Small intestine (tissue), 7 donors: ENCODE results near the gene DYNAP. TPM values are rescaled to one million over a fixed set of nuclear protein-coding genes. Genes with fewer than 3 reads are reported as not detected.

Experiments
- DNase-seq, 2 donors: peaks; one replicate each; pipeline versions ENCODE4 v3.0.0 to v3.0.0-alpha.2; 2013
- FAIRE-seq: peaks from 2 replicates; lab custom pipeline; 2012; peaks lifted over from hg19 to GRCh38; lab: Jason Lieb, UNC
- H3K27ac ChIP-seq, 3 donors: one replicate each; pipeline ENCODE4 v1.5.1; 2013; ENCODE audit warnings: low read length in 2 of 3, mild to moderate bottlenecking in 2 of 3, control low read depth in 1 of 3, inconsistent platforms in 1 of 3, low read depth in 1 of 3, moderate library complexity in 1 of 3
- H3K27me3 ChIP-seq, 3 donors: one replicate each; pipeline ENCODE4 v1.6.1; 2013; ENCODE audit warnings: low read length in 3 of 3, inconsistent platforms in 1 of 3; ENCODE audit not compliant: control insufficient read depth in 3 of 3, insufficient read depth in 3 of 3
- H3K36me3 ChIP-seq, 3 donors: one replicate each; pipeline ENCODE4 v1.6.1; 2013; ENCODE audit warnings: low read length in 3 of 3, inconsistent platforms in 1 of 3, low read depth in 1 of 3, mild to moderate bottlenecking in 1 of 3, moderate library complexity in 1 of 3; ENCODE audit not compliant: control insufficient read depth in 3 of 3, insufficient read depth in 2 of 3
- H3K4me1 ChIP-seq, 3 donors: one replicate each; pipeline ENCODE4 v1.6.1; 2013; ENCODE audit warnings: low read length in 2 of 3, inconsistent platforms in 1 of 3, low read depth in 1 of 3, mild to moderate bottlenecking in 1 of 3, moderate library complexity in 1 of 3; ENCODE audit not compliant: control insufficient read depth in 3 of 3, insufficient read depth in 2 of 3
- H3K4me3 ChIP-seq, 3 donors: one replicate each; pipeline ENCODE4 v1.5.1; 2013; ENCODE audit warnings: low read length in 3 of 3, control low read depth in 1 of 3, inconsistent platforms in 1 of 3, low read depth in 1 of 3, mild to moderate bottlenecking in 1 of 3, moderate library complexity in 1 of 3
- H3K9me3 ChIP-seq, 2 donors: one replicate each; pipeline ENCODE4 v1.6.1; 2013; ENCODE audit warnings: low read depth in 1 of 2, low read length in 1 of 2; ENCODE audit not compliant: control insufficient read depth in 2 of 2, insufficient read depth in 1 of 2
- WGBS, 3 donors: extraction: QIAGEN DNeasy Blood & Tissue Kit; methylation state at CpG; one replicate each; pipeline ENCODE4 v1.1.7; 2013; 5-methylcytosine and 5-hydroxymethylcytosine counted together
- polyA plus RNA-seq, 4 donors: library from polyadenylated mRNA; stranded (reverse) in 3 of 4; unstranded in 1 of 4; fragments of 200-250 nt in 3 of 4; fragments of 120-200 nt in 1 of 4; gene quantifications; one replicate each; pipeline versions ENCODE4 v1.2.1 to v1.2.3, GENCODE V29; 2013
- donor health status: healthy with polysubstance abuse.
- donor health status: control.
- donor health status: control.
- donor health status: Bipolar disorder and iron deficiency.
- donor health status: healthy.

The DYNAP gene
- polyA plus RNA-seq, 4 donors = 0.18 TPM; not detected in 3

DNA sequence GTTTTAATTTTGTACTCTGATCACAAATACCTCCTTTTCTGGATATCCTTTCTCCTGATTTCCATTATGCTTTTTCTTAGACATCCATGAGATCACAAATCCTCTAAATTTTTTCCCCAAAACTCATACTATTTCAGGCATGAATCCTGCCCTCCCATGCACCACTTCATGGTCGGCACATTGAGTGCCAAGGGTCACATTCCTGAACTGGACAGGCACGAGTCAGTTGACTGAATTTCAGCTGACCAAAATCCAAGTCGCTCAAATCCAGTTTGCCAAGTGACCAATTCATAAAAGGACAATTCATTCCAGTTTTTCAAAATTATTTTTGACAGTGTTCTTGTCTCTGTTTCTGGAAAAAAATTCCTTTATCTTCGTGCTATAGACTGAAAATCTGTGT, 22.1 kb downstream of the DYNAP start:
- peaks cover 0 to 13% (median 0%) of the 10 kb centered on the region in 3 donors for H3K4me1 ChIP-seq
- no peak overlapping the region for H3K4me3 ChIP-seq
- no peak overlapping the region for H3K27ac ChIP-seq
- no peak for FAIRE-seq
- DNase-seq = no peak
- H3K27me3 ChIP-seq = no peaks in the 10 kb centered on the region
- WGBS, 3 donors = 80 to 82% (median 80%) methylated on average over 4 of the region's 4 CpGs
- H3K9me3 ChIP-seq = peaks cover 0 to 3% of the 10 kb centered on the region in 2 donors
- no peaks in the 10 kb centered on the region for H3K36me3 ChIP-seq

DNA sequence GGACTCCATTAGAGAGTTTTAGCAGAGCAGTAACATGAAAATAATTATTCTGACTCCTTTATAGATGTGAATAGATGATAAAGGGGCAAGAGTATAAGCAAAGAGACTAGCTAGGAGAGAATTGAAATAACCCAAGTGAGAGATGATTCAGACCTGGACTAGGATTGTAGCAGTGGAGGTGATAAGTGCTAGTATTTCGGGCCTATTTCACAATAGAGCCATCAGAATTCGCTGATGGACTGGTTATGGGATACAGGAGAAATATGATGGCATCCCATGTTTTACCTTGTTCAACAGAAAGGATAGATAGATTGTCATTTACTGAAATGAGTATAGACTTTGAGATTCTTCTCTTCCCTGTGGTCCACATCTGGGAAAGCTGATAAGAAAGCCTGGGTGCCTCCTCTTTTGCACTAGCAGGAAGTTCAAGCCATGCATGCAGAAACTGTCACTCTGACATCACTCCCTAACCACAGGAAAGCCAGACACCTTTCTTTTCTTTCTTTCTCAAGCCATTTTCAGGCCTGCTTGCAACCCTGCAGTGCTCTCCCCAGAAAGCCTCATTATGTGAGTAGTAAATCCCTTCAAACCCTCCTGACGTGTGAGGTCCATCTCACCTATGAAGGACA, 25.3 kb downstream of the DYNAP start:
- H3K27me3 ChIP-seq = no peaks in the 10 kb centered on the region
- no peaks in the 10 kb centered on the region for H3K36me3 ChIP-seq
- H3K9me3 ChIP-seq = peaks cover 0 to 8% of the 10 kb centered on the region in 2 donors
- peaks cover 0 to 10% (median 0%) of the 10 kb centered on the region in 3 donors for H3K4me1 ChIP-seq
- no peak overlapping the region for H3K27ac ChIP-seq
- FAIRE-seq = no peak
- 78 to 93% (median 82%) methylated on average over 3 of the region's 3 CpGs for WGBS, 3 donors
- H3K4me3 ChIP-seq = no peak overlapping the region
- DNase-seq = no peak

DNA sequence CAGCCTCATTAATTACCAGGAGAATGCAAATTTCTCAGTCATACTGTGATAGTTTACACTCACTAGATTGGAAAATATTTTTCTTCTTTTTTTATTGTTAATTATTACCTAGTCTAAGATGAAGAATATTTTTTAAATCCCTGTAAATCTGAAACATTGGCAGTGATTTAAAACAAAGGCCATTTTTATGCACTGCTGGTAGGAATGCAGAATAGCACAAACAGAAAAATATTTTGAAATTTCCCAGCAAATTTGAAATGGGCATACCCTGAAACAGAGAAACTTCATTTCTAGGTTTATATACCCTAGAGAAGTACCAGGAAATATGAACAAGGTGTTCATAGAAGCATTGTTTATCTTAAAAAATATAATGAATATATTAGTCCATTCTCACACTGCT, 31.0 kb downstream of the DYNAP start:
- Histone ChIP-seq H3K4me3 (no peak overlapping the region), H3K4me1 (no peaks in the 10 kb centered on the region), H3K9me3 (peaks cover 0 to 9% of the 10 kb centered on the region in 2 donors), H3K27ac (no peak overlapping the region), H3K27me3 (no peaks in the 10 kb centered on the region), H3K36me3 (no peaks in the 10 kb centered on the region)
- FAIRE-seq (no peak), DNase-seq (no peak)

DNA sequence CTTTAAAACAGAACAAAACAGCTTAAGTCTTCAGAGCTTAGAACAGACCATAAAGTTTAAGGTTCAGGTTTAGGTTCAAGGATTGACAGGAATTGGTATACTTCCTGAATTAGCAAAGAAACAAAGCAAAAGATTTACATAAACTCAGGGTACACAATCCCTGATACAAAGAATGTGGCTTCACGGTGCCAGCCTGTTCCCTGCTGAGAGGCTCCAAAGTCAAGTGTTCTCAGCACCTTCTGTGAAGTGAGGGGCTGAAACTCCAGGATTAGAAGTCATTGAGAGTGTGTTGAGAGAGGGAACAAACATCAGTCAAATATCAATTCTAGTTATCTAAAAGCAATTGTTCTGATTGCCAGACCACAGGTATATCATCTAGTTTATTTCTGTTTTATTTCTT, 35.7 kb downstream of the DYNAP start:
- no peak overlapping the region for H3K4me3 ChIP-seq
- FAIRE-seq = no peak
- peaks cover 0 to 5% of the 10 kb centered on the region in 2 donors for H3K9me3 ChIP-seq

DNA sequence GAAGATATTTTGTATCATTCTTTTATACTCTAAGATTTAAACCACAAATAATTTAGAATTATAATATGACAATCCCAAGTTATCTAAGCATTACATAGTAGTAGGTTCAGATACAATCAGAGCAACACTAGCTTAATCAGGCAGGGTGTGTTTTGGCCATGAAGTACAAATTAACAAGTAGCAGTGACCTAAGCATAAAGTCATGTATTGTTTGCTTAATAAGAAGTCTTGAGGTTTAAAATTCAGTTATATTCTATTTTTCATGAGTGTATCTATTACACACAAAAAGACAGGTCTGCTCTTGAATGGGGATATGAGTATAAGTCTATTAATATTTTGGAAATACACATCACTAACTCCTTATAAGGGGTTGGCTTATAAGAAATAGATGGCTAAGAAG, 39.9 kb downstream of the DYNAP start:
- no peaks in the 10 kb centered on the region for H3K36me3 ChIP-seq
- no peak for FAIRE-seq
- H3K9me3 ChIP-seq = peaks cover 0 to 1% of the 10 kb centered on the region in 2 donors
- no peak overlapping the region for H3K4me3 ChIP-seq
- no peak for DNase-seq
- H3K27me3 ChIP-seq = no peaks in the 10 kb centered on the region
- no peaks in the 10 kb centered on the region for H3K4me1 ChIP-seq
- H3K27ac ChIP-seq = no peak overlapping the region

More for the DNA sequence above, 35.7 kb downstream of the DYNAP start:
- Histone ChIP-seq H3K4me1 (no peaks in the 10 kb centered on the region), H3K27ac (no peak overlapping the region), H3K36me3 (no peaks in the 10 kb centered on the region), H3K27me3 (no peaks in the 10 kb centered on the region)
- WGBS, 3 donors = 75 to 88% (median 85%) methylated on average over 1 of the region's 1 CpG
- no peak for DNase-seq

DNA sequence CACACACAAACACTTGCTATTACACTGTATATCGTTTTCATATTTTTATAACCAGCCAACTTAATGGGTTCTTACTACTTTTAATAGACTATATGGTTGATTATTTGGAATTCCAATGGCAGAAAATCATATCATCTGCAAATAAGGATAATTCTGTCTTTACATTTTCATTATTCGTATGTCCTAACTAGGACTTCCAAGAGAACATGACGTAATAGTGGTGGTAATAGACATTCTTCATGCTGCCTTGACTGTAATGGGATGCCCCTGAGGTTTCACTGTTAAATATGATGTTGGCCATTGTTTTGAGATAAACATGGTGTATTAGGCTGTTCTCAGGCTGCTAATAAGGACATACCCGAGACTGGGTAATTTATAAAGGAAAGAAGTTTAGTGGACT, 45.2 kb downstream of the DYNAP start:
- WGBS, 3 donors = 81 to 85% (median 84%) methylated on average over 4 of the region's 4 CpGs
- Histone ChIP-seq H3K9me3 (no peaks in the 10 kb centered on the region), H3K27me3 (no peaks in the 10 kb centered on the region), H3K4me3 (no peak overlapping the region), H3K36me3 (no peaks in the 10 kb centered on the region), H3K4me1 (no peaks in the 10 kb centered on the region), H3K27ac (no peak overlapping the region)
- FAIRE-seq (no peak), DNase-seq (no peak)

DNA sequence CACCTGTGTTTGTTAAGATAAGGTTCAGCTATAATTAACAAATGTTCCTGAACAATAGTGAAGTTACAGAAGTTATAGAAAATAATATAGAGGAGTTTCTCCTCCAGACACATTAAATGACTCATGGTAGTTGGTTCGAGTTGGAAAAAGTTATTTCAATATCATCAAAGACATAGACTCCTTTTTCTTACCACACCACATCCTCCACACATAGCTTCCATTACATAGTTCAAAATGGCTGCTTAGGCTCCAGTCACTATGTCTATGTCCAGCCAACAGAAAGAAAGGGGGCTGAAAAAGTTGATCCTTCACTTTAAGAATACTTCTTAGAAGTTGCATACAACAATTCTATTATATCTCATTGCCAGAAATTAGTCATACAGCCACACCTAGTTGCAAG, 50.7 kb downstream of the DYNAP start:
- no peaks in the 10 kb centered on the region for H3K9me3 ChIP-seq
- no peaks in the 10 kb centered on the region for H3K27me3 ChIP-seq
- H3K27ac ChIP-seq = no peak overlapping the region
- no peak overlapping the region for H3K4me3 ChIP-seq
- no peaks in the 10 kb centered on the region for H3K36me3 ChIP-seq
- 67 to 78% (median 71%) methylated on average over 1 of the region's 1 CpG for WGBS, 3 donors
- FAIRE-seq = no peak
- DNase-seq = no peak
- H3K4me1 ChIP-seq = no peaks in the 10 kb centered on the region

DNA sequence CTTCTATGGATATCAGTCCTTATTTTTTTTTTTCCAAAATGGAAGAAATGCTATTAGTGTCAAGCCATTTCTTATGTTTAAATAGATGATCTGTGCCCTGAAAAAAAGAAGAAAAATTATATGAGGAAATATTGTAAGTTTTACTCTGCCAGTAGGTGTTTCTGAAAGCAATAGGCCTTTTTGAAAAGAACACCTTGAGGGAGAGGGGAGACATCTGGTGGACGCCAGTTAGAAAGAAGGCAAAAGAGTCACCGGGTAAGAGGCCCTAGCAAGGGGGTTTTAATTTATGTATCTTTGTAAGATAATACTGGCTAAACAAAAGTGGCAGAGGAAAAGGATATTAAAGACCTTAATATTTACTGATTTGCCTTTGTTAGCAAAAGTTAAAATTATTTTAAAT, 56.1 kb downstream of the DYNAP start:
- no peaks in the 10 kb centered on the region for H3K36me3 ChIP-seq
- H3K4me3 ChIP-seq = no peak overlapping the region
- no peaks in the 10 kb centered on the region for H3K4me1 ChIP-seq
- FAIRE-seq (no peak), DNase-seq (peak; percentile 54 to 73)
- no peaks in the 10 kb centered on the region for H3K27me3 ChIP-seq
- WGBS, 3 donors = 3 to 16% (median 16%) methylated on average over 2 of the region's 2 CpGs
- H3K9me3 ChIP-seq = no peaks in the 10 kb centered on the region
- H3K27ac ChIP-seq = no peak overlapping the region
